NCI-H526 treated with DMSO at 0.1 percent for 48 hours (cell line): ENCODE results near the gene DPYSL3.
"Not testable (repeated sequence)": the region's sequence is repeated elsewhere in the genome, so short reads cannot be mapped to it uniquely, and the experiment has no call there.

ENCODE experiments used
- DNase-seq: peaks from one replicate; lab custom pipeline; 2025; lab: John Stamatoyannopoulos, UW

Gene DPYSL3

GRCh38 chr5:147509710-147510651 is at the start of gene DPYSL3:
TSS of gene DPYSL3 (minus strand) at chr5:147510068. CDS start at chr5:147509858, 210 bp downstream.
- DNase-seq = peak; percentile 73

GRCh38 chr5:147558826-147559225 is 49.0 kb upstream of the DPYSL3 start:
- peak; percentile 86 for DNase-seq

GRCh38 chr5:147557876-147558745 is 48.2 kb upstream of the DPYSL3 start:
- DNase-seq = peak; percentile 59

- DNase-seq = no peak
These were observed 45.3 kb upstream of the DPYSL3 start for GRCh38 chr5:147555176-147555575.

- peak; percentile 63 for DNase-seq
These were observed 44.5 kb upstream of the DPYSL3 start for GRCh38 chr5:147554261-147554817.

GRCh38 chr5:147553817-147554216 is 43.9 kb upstream of the DPYSL3 start:
- DNase-seq = not testable (repeated sequence)

GRCh38 chr5:147552897-147553296 is 43.0 kb upstream of the DPYSL3 start:
- DNase-seq = no peak

- no peak for DNase-seq
These were observed 41.8 kb upstream of the DPYSL3 start for GRCh38 chr5:147551677-147552076.

- DNase-seq = no peak
These were observed 37.9 kb upstream of the DPYSL3 start for GRCh38 chr5:147547730-147548129.

GRCh38 chr5:147544556-147544955 is 34.7 kb upstream of the DPYSL3 start:
- DNase-seq = no peak

GRCh38 chr5:147539053-147539452 is 29.2 kb upstream of the DPYSL3 start:
- no peak for DNase-seq

GRCh38 chr5:147538236-147538635 is 28.4 kb upstream of the DPYSL3 start:
- no peak for DNase-seq

GRCh38 chr5:147534172-147534951 is 24.5 kb upstream of the DPYSL3 start:
- no peak for DNase-seq

GRCh38 chr5:147532156-147532555 is 22.3 kb upstream of the DPYSL3 start:
- no peak for DNase-seq

GRCh38 chr5:147530530-147531389 is 20.9 kb upstream of the DPYSL3 start:
- no peak for DNase-seq

- DNase-seq = no peak
These were observed 13.2 kb upstream of the DPYSL3 start for GRCh38 chr5:147523069-147523468.

- peak; percentile 77 for DNase-seq
These were observed 12.6 kb upstream of the DPYSL3 start for GRCh38 chr5:147522435-147522834.

GRCh38 chr5:147520450-147520849 is 10.6 kb upstream of the DPYSL3 start:
- no peak for DNase-seq

GRCh38 chr5:147519380-147519779 is 9.5 kb upstream of the DPYSL3 start:
- DNase-seq = peak; percentile 42

- peak; percentile 61 for DNase-seq
These were observed 7.5 kb upstream of the DPYSL3 start for GRCh38 chr5:147517383-147517782.

- no peak for DNase-seq
These were observed 5.4 kb upstream of the DPYSL3 start for GRCh38 chr5:147515269-147515668.
